GM12878 (cell line): ENCODE measurements around the gene TBL1XR1. TPM values are rescaled to one million over a fixed set of nuclear protein-coding genes. Genes with fewer than 3 reads are reported as not detected.

Experiments used
- ATAC-seq: fragments of 200-7000 bp; cut with Tn5 transposase; 3 replicates; pipeline ENCODE4 v1.9.1; 2020; ENCODE audit warnings: mild to moderate bottlenecking, moderate library complexity
- BruUV-seq: library from RNA; stranded (reverse); fragments of 400-500 nt; replicated peaks from 2 replicates; lab custom pipeline; 2021; lab: Mats Ljungman, UMichigan
- CTCF ChIA-PET: fragments of 300-600 bp; sonication (Branson Sonifier 250); formaldehyde crosslinking; extraction: SDS; loops from one replicate; lab custom pipeline; 2021; ENCODE audit warnings: inconsistent platforms; lab: Yijun Ruan, JAX
- POLR2A ChIA-PET: fragments of 350-600 bp; formaldehyde crosslinking; extraction: SDS; loops from one replicate; lab custom pipeline; 2021; ENCODE audit warnings: inconsistent platforms; lab: Charles Lee
- RAD21 ChIA-PET: fragments of 300-600 bp; sonication (Branson Sonifier 250); formaldehyde crosslinking; loops from one replicate; lab custom pipeline; 2023; ENCODE audit warnings: antibody characterized with exemption; ENCODE audit not compliant: unreplicated experiment; lab: Charles Lee
- SMC1A ChIA-PET: fragments of 300-600 bp; sonication (Branson Sonifier 250); formaldehyde crosslinking; loops from one replicate; lab custom pipeline; 2023; ENCODE audit not compliant: unreplicated experiment, uncharacterized antibody; lab: Charles Lee
- DNase-seq: peaks from one replicate; pipeline ENCODE4 v3.0.0-alpha.2; 2011; ENCODE audit warnings: low read depth, low spot score
- FAIRE-seq: peaks from 3 replicates; lab custom pipeline; 2011; peaks lifted over from hg19 to GRCh38; lab: Jason Lieb, UNC
- H2AFZ ChIP-seq: 2 replicates; pipeline ENCODE4 v1.6.0; 2011; ENCODE audit warnings: low read depth, low read length, control low read depth; ENCODE audit not compliant: control insufficient read depth
- H3K27ac ChIP-seq: 2 replicates; pipeline ENCODE4 v1.5.1; 2011; ENCODE audit warnings: control low read depth; ENCODE audit not compliant: control insufficient read depth, insufficient read depth
- H3K27me3 ChIP-seq, 2 experiments: replicated peaks in 1 of 2; 2 replicates each; pipeline versions ENCODE4 v1.6.0 to v1.6.1; 2011; ENCODE audit warnings: low read length in 1 of 2; ENCODE audit not compliant: control insufficient read depth in 2 of 2, insufficient read depth in 2 of 2
- H3K36me3 ChIP-seq, 2 experiments: 2 replicates each; pipeline ENCODE4 v1.5.1; 2011; ENCODE audit warnings: low read length in 1 of 2; ENCODE audit not compliant: control insufficient read depth in 2 of 2, insufficient read depth in 2 of 2
- H3K4me1 ChIP-seq: 2 replicates; pipeline ENCODE4 v1.6.1; 2011; ENCODE audit warnings: mild to moderate bottlenecking, low read length, moderate library complexity, mixed read lengths; ENCODE audit not compliant: control insufficient read depth, insufficient read depth
- H3K4me2 ChIP-seq: 2 replicates; pipeline ENCODE4 v1.6.0; 2011; ENCODE audit warnings: control low read depth; ENCODE audit not compliant: control insufficient read depth, insufficient read depth
- H3K4me3 ChIP-seq: fragments of 200-600 bp; sonication (generic); 2 replicates; pipeline ENCODE4 v1.5.1; 2016
- H3K79me2 ChIP-seq: 2 replicates; pipeline ENCODE4 v1.6.0; 2011; ENCODE audit warnings: low read length; ENCODE audit not compliant: control insufficient read depth, insufficient read depth
- H3K9ac ChIP-seq: 2 replicates; pipeline ENCODE4 v1.8.0; 2011; ENCODE audit warnings: low read length, control low read depth, mixed read lengths; ENCODE audit not compliant: control insufficient read depth, insufficient read depth
- H3K9me3 ChIP-seq: replicated peaks from 3 replicates; pipeline ENCODE4 v1.5.1; 2011; ENCODE audit warnings: mild to moderate bottlenecking, low read length; ENCODE audit not compliant: control insufficient read depth, insufficient read depth
- H4K20me1 ChIP-seq: 2 replicates; pipeline ENCODE4 v1.6.0; 2011; ENCODE audit not compliant: control insufficient read depth, insufficient read depth
- CREM ChIP-seq: IDR thresholded peaks from 2 replicates; pipeline ENCODE4 v1.6.1; 2014; ENCODE audit warnings: antibody characterized with exemption, low read depth
- E4F1 ChIP-seq: fragments of 450-650 bp; IDR thresholded peaks from 2 replicates; pipeline ENCODE4 v1.6.1; 2018; ENCODE audit warnings: borderline replicate concordance, mild to moderate bottlenecking; ENCODE audit not compliant: partially characterized antibody
- KDM1A ChIP-seq: fragments of 200-600 bp; sonication (generic); IDR thresholded peaks from 2 replicates; pipeline ENCODE4 v1.6.1; 2016; ENCODE audit warnings: borderline replicate concordance
- POU2F2 ChIP-seq: IDR thresholded peaks from 3 replicates; pipeline ENCODE4 v1.6.1; 2011; ENCODE audit warnings: low read depth, mild to moderate bottlenecking, low read length, borderline replicate concordance
- REST ChIP-seq: IDR thresholded peaks from 2 replicates; pipeline ENCODE4 v1.6.1; 2012; ENCODE audit warnings: mild to moderate bottlenecking, low read depth, low read length
- YBX1 ChIP-seq: fragments of 450-650 bp; IDR thresholded peaks from 2 replicates; pipeline ENCODE4 v1.6.1; 2016; ENCODE audit warnings: antibody characterized with exemption
- ZNF622 ChIP-seq: fragments of 450-650 bp; IDR thresholded peaks from 2 replicates; pipeline ENCODE4 v1.6.1; 2017; ENCODE audit warnings: mild to moderate bottlenecking, inconsistent platforms
- WGBS: methylation state at CpG from one replicate; pipeline ENCODE4 v1.1.6; 2016; ENCODE audit warnings: low lambda C conversion rate; ENCODE audit not compliant: insufficient replicate concordance, insufficient coverage; ENCODE audit errors: missing lambda C conversion rate; 5-methylcytosine and 5-hydroxymethylcytosine counted together
- in situ Hi-C: fragments of 300-500 bp; cut with MboI; formaldehyde crosslinking; loops from 9 replicates; pipeline ENCODE4 v1.14.3; 2018; ENCODE audit warnings: mixed read lengths
- intact Hi-C: fragments of 100-400 bp; cut with micrococcal nuclease; formaldehyde crosslinking; loops from one replicate; pipeline ENCODE4 v1.14.2; 2022; ENCODE audit not compliant: unreplicated experiment
- polyA plus RNA-seq, 11 experiments: library from polyadenylated mRNA; depleted of rRNA in 4 of 11; unstranded in 6 of 11; stranded (reverse) in 5 of 11; fragments of >200 nt; fragmentation: Nextera tagmentation in 4 of 11; fragmentation: Illumina TruSeq in 1 of 11; extraction: Ambion mirVana in 4 of 11; extraction: Trizol in 1 of 11; gene quantifications; 1 replicate in 1 of 11; 2 replicates in 10 of 11; pipeline versions ENCODE4 v1.2.1 to v1.2.3, GENCODE V29; 2011 to 2016; ENCODE audit warnings: inconsistent platforms in 2 of 11, missing spikeins in 2 of 11, low read depth in 1 of 11
- total RNA-seq, 4 experiments: library from RNA; depleted of rRNA in 3 of 4; stranded (reverse); fragments of >200 nt in 3 of 4; fragmentation: Illumina TruSeq in 1 of 4; extraction: Trizol in 1 of 4; gene quantifications; 2 replicates each; pipeline versions ENCODE4 v1.2.1 to v1.2.3, GENCODE V29; 2013 to 2021
- TF ChIP-seq, protein P1 (sequence below): fragments of 450-650 bp; IDR thresholded peaks from 2 replicates; pipeline ENCODE4 v1.6.1; 2017; ENCODE audit warnings: mild to moderate bottlenecking, low read depth, inconsistent platforms; ENCODE audit not compliant: poor library complexity, severe bottlenecking

Gene TBL1XR1
- total and polyA plus RNA-seq, 10 of the 15 experiments (the other 5 are each of a cell fraction or from before 2014, with no cell fraction given) = 13.0 to 115 (median 60.4) TPM

DNA sequence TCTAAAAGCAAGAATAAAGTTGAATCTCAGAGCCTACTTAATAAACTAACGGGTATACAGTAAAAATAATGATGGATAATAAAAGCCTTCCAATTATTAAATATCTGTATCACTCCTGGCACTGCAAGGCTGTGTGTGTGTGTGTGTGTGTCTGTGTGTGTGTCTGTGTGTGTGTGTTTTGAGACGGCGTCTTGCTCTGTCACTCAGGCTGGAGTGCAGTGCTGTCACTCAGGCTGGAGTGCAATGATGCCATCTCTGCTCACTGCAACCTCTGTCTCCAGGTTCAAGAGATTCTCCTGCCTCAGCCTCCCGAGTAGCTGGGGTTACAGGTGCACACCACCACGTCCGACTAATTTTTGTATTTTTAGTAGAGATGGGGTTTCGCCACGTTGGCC, 62.5 kb downstream of the TBL1XR1 start:
- no peak for FAIRE-seq
- WGBS = 81% methylated on average over 6 of the region's 8 CpGs

More for the DNA sequence above, 62.5 kb downstream of the TBL1XR1 start:
- ATAC-seq (no peak), DNase-seq (no peak)
- in situ Hi-C loops = no loop called here
- ChIA-PET CTCF (no interaction called here), SMC1A (no interaction called here), RAD21 (no interaction called here), POLR2A (no interaction called here)
- H3K4me1 ChIP-seq = 0 out of 2 replicates have a peak, but pooled peaks cover 3% of the 10 kb centered on the region
- BruUV-seq = no TSS peak
- H2AFZ ChIP-seq = no peak overlapping the region
- H3K27me3 ChIP-seq = no peaks in the 10 kb centered on the region
- peaks cover 0 to 12% of the 10 kb centered on the region in 2 experiments; a peak in 1 of 4 replicates for H3K36me3 ChIP-seq
- H3K4me3 ChIP-seq = no peak overlapping the region
- intact Hi-C loops = no loop called here
- no peak overlapping the region for H3K27ac ChIP-seq
- no peak overlapping the region for H3K9ac ChIP-seq
- H3K79me2 ChIP-seq = peaks cover 73% of the 10 kb centered on the region
- H4K20me1 ChIP-seq = no peaks in the 10 kb centered on the region
- no peak overlapping the region for H3K4me2 ChIP-seq
- TF ChIP-seq, protein P1, sequence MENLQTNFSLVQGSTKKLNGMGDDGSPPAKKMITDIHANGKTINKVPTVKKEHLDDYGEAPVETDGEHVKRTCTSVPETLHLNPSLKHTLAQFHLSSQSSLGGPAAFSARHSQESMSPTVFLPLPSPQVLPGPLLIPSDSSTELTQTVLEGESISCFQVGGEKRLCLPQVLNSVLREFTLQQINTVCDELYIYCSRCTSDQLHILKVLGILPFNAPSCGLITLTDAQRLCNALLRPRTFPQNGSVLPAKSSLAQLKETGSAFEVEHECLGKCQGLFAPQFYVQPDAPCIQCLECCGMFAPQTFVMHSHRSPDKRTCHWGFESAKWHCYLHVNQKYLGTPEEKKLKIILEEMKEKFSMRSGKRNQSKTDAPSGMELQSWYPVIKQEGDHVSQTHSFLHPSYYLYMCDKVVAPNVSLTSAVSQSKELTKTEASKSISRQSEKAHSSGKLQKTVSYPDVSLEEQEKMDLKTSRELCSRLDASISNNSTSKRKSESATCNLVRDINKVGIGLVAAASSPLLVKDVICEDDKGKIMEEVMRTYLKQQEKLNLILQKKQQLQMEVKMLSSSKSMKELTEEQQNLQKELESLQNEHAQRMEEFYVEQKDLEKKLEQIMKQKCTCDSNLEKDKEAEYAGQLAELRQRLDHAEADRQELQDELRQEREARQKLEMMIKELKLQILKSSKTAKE = no peak
- TF ChIP-seq KDM1A = no peak
- no peak for TF ChIP-seq E4F1
- no peak for TF ChIP-seq REST
- no peak for TF ChIP-seq POU2F2
- TF ChIP-seq CREM = no peak
- no peak for TF ChIP-seq ZNF622
- TF ChIP-seq YBX1 = no peak
- TF ChIP-seq, all 136 proteins: peak for 0
- H3K9me3 ChIP-seq = no peaks in the 10 kb centered on the region; the same call in 2 of the 3 replicates
